ENCODE results near the gene PNRC1. TPM values are rescaled to one million over a fixed set of nuclear protein-coding genes. Genes with fewer than 3 reads are reported as not detected.

Gene PNRC1
- total RNA-seq, 1 donor from 2014 or later, result 236 TPM

- no peaks in the 10 kb centered on the region for H3K79me2 ChIP-seq (ENCODE audit: low read depth)
- no peak overlapping the region for H2AFZ ChIP-seq (replicated peaks)
- no peaks in the 10 kb centered on the region for H3K9me3 ChIP-seq (ENCODE audit: low read depth)
- no peak overlapping the region for H3K4me3 Mint-ChIP-seq
- TF ChIP-seq EZH2phosphoT487 (IDR thresholded peaks at IDR 0.05) (no peak), EZH2 (IDR thresholded peaks at IDR 0.05) (no peak)
- TF ChIP-seq, protein P1, sequence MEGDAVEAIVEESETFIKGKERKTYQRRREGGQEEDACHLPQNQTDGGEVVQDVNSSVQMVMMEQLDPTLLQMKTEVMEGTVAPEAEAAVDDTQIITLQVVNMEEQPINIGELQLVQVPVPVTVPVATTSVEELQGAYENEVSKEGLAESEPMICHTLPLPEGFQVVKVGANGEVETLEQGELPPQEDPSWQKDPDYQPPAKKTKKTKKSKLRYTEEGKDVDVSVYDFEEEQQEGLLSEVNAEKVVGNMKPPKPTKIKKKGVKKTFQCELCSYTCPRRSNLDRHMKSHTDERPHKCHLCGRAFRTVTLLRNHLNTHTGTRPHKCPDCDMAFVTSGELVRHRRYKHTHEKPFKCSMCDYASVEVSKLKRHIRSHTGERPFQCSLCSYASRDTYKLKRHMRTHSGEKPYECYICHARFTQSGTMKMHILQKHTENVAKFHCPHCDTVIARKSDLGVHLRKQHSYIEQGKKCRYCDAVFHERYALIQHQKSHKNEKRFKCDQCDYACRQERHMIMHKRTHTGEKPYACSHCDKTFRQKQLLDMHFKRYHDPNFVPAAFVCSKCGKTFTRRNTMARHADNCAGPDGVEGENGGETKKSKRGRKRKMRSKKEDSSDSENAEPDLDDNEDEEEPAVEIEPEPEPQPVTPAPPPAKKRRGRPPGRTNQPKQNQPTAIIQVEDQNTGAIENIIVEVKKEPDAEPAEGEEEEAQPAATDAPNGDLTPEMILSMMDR (IDR thresholded peaks at IDR 0.05), result no peak
- peaks cover 5% of the 10 kb centered on the region for H3K4me1 ChIP-seq
- H3K27me3 Mint-ChIP-seq (ENCODE audit: insufficient read depth, low read depth), result no peaks in the 10 kb centered on the region
- H3K36me3 Mint-ChIP-seq, result peaks cover 2% of the 10 kb centered on the region
- H3F3A ChIP-seq (ENCODE audit: low read depth), result no peaks in the 10 kb centered on the region
- H4K20me1 ChIP-seq (ENCODE audit: low read depth), result no peaks in the 10 kb centered on the region
- no peaks in the 10 kb centered on the region for H3K36me3 ChIP-seq
- no peak overlapping the region for H3K27ac ChIP-seq
- no peaks in the 10 kb centered on the region for H3K27me3 ChIP-seq
- no peak overlapping the region for H3K27ac Mint-ChIP-seq
- no peak for DNase-seq (ENCODE audit: low spot score)
- H3K4me3 ChIP-seq, result no peak overlapping the region
- H3K9ac ChIP-seq, result no peak overlapping the region
- no peaks in the 10 kb centered on the region for H3K4me1 Mint-ChIP-seq
- H3K4me2 ChIP-seq, result no peak overlapping the region
- H3K9me3 Mint-ChIP-seq, result peaks cover 14% of the 10 kb centered on the region
Observed at GRCh38 chr6:89042664-89043063, 37.9 kb upstream of the PNRC1 start.

- TF ChIP-seq EZH2 (IDR thresholded peaks at IDR 0.05) (no peak), EZH2phosphoT487 (IDR thresholded peaks at IDR 0.05) (no peak)
- TF ChIP-seq, protein P1 (IDR thresholded peaks at IDR 0.05), result no peak
- Histone ChIP-seq H3K36me3 (no peaks in the 10 kb centered on the region), H3K4me1 (peaks cover 5% of the 10 kb centered on the region), H4K20me1 (ENCODE audit: low read depth) (no peaks in the 10 kb centered on the region), H3K4me2 (no peak overlapping the region), H2AFZ (replicated peaks) (peak overlapping the region; percentile 95), H3K9ac (no peak overlapping the region), H3K9me3 (ENCODE audit: low read depth) (no peaks in the 10 kb centered on the region), H3K79me2 (ENCODE audit: low read depth) (no peaks in the 10 kb centered on the region), H3K4me3 (no peak overlapping the region), H3F3A (ENCODE audit: low read depth) (no peaks in the 10 kb centered on the region), H3K27me3 (no peaks in the 10 kb centered on the region), H3K27ac (peak overlapping the region; percentile 29)
- Mint-ChIP-seq H3K27ac (no peak overlapping the region), H3K4me3 (no peak overlapping the region), H3K4me1 (no peaks in the 10 kb centered on the region), H3K27me3 (ENCODE audit: insufficient read depth, low read depth) (no peaks in the 10 kb centered on the region), H3K9me3 (no peaks in the 10 kb centered on the region), H3K36me3 (no peaks in the 10 kb centered on the region)
- DNase-seq (ENCODE audit: low spot score), result no peak
Observed at GRCh38 chr6:89044328-89045010, 36.1 kb upstream of the PNRC1 start.

DNA sequence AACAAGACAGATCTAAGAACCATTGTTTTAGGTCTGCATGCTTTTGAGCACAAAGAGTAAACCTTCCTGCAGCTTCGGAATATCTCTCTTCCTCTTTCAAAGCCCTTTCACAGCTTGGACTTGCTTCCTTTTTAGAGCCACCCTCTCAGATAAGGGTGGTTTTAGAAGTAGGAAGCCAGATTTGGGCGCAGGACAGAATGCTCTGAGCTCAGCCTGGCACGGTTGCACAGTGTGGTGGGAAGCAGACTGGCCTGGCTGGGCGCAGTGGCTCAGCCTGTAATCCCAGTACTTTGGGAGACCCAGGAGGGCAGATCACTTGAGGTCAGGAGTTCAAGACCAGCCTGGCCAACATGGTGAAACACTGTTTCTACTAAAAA lies 35.6 kb upstream of the PNRC1 start:
- no peak overlapping the region for H3K27ac Mint-ChIP-seq
- H3K4me1 Mint-ChIP-seq, result no peaks in the 10 kb centered on the region

More for the DNA sequence above, 35.6 kb upstream of the PNRC1 start:
- Histone ChIP-seq H3K27me3 (no peaks in the 10 kb centered on the region), H3K36me3 (no peaks in the 10 kb centered on the region), H4K20me1 (ENCODE audit: low read depth) (no peaks in the 10 kb centered on the region), H3K79me2 (ENCODE audit: low read depth) (no peaks in the 10 kb centered on the region), H3K9ac (no peak overlapping the region), H3K27ac (peak overlapping the region; percentile 29), H3K9me3 (ENCODE audit: low read depth) (no peaks in the 10 kb centered on the region), H3F3A (ENCODE audit: low read depth) (no peaks in the 10 kb centered on the region), H3K4me3 (no peak overlapping the region), H3K4me2 (no peak overlapping the region), H2AFZ (replicated peaks) (peak overlapping the region; percentile 95), H3K4me1 (peaks cover 5% of the 10 kb centered on the region)
- no peaks in the 10 kb centered on the region for H3K36me3 Mint-ChIP-seq
- no peak overlapping the region for H3K4me3 Mint-ChIP-seq
- no peak for TF ChIP-seq EZH2phosphoT487 (IDR thresholded peaks at IDR 0.05)
- no peak for TF ChIP-seq EZH2 (IDR thresholded peaks at IDR 0.05)
- TF ChIP-seq, protein P1 (IDR thresholded peaks at IDR 0.05), result no peak
- H3K27me3 Mint-ChIP-seq (ENCODE audit: insufficient read depth, low read depth), result no peaks in the 10 kb centered on the region
- DNase-seq (ENCODE audit: low spot score), result no peak
- no peaks in the 10 kb centered on the region for H3K9me3 Mint-ChIP-seq
